HEK293 (cell line): ENCODE measurements around the gene SH3RF3.

ENCODE experiments used
- CTCF ChIA-PET: fragments of 350-600 bp; formaldehyde crosslinking; extraction: SDS; loops from one replicate; lab custom pipeline; 2021; ENCODE audit warnings: antibody characterized with exemption; lab: Yijun Ruan, JAX
- POLR2A ChIA-PET: fragments of 300-600 bp; formaldehyde crosslinking; extraction: SDS; loops from one replicate; lab custom pipeline; 2020; ENCODE audit warnings: antibody characterized with exemption, inconsistent platforms; lab: Yijun Ruan, JAX
- H3K27ac ChIP-seq: fragments of 200-500 bp; sonication (Bioruptor generic); 2 replicates; pipeline ENCODE4 v1.5.1; 2014; ENCODE audit warnings: low read depth, low read length, control low read depth, inconsistent platforms; ENCODE audit errors: extremely low read depth
- H3K36me3 ChIP-seq, 2 experiments: fragments of 200-500 bp in 1 of 2; sonication (Bioruptor generic) in 1 of 2; 1 replicate in 1 of 2; 2 replicates in 1 of 2; pipeline ENCODE4 v1.5.1; 2014 to 2017; ENCODE audit warnings: inconsistent platforms in 2 of 2, low read length in 2 of 2; ENCODE audit not compliant: control insufficient read depth in 2 of 2, insufficient read depth in 1 of 2
- H3K4me1 ChIP-seq: fragments of 200-500 bp; sonication (Bioruptor generic); 2 replicates; pipeline ENCODE4 v1.5.1; 2014; ENCODE audit warnings: mild to moderate bottlenecking, low read length, inconsistent platforms; ENCODE audit not compliant: control insufficient read depth, insufficient read depth
- H3K4me3 ChIP-seq: 2 replicates; pipeline ENCODE4 v1.5.1; 2011; ENCODE audit warnings: low read depth, mild to moderate bottlenecking, control low read depth, low read length, moderate library complexity
- H3K9me3 ChIP-seq: fragments of 200-500 bp; sonication (Bioruptor generic); 2 replicates; pipeline ENCODE4 v1.5.1; 2014; ENCODE audit warnings: low read depth, low read length, inconsistent platforms; ENCODE audit not compliant: control insufficient read depth, insufficient read depth
- GFI1B ChIP-seq: fragments of 450-650 bp; formaldehyde crosslinking; IDR thresholded peaks from 2 replicates; pipeline ENCODE4 v1.5.1; 2016; ENCODE audit warnings: missing biosample characterization, missing genetic modification characterization
- GLI2 ChIP-seq: fragments of 450-650 bp; formaldehyde crosslinking; IDR thresholded peaks from 2 replicates; pipeline ENCODE4; 2017; ENCODE audit warnings: missing biosample characterization, missing genetic modification characterization, low read depth, borderline replicate concordance
- PBX3 ChIP-seq: sonication (generic); formaldehyde crosslinking; IDR thresholded peaks from 2 replicates; pipeline ENCODE4 v1.8.1; 2022; ENCODE audit warnings: mild to moderate bottlenecking, moderate library complexity, missing genetic modification reagents
- PRDM10 ChIP-seq: fragments of 450-650 bp; formaldehyde crosslinking; IDR thresholded peaks from 2 replicates; pipeline ENCODE4 v1.5.1; 2016; ENCODE audit warnings: missing biosample characterization, missing genetic modification characterization
- REST ChIP-seq: fragments of 450-650 bp; formaldehyde crosslinking; IDR thresholded peaks from 2 replicates; pipeline ENCODE4 v1.5.1; 2016; ENCODE audit warnings: missing biosample characterization, missing genetic modification characterization
- SALL2 ChIP-seq: fragments of 450-650 bp; formaldehyde crosslinking; IDR thresholded peaks from 2 replicates; pipeline ENCODE4 v1.5.0; 2017; ENCODE audit warnings: missing biosample characterization, mild to moderate bottlenecking, missing genetic modification characterization, borderline replicate concordance
- YY1 ChIP-seq: fragments of 450-650 bp; formaldehyde crosslinking; IDR thresholded peaks from 2 replicates; pipeline ENCODE4 v1.5.1; 2018; ENCODE audit warnings: missing biosample characterization, missing genetic modification characterization
- ZBTB8A ChIP-seq: fragments of 450-650 bp; formaldehyde crosslinking; IDR thresholded peaks from 2 replicates; pipeline ENCODE4 v1.5.1; 2016; ENCODE audit warnings: missing biosample characterization, missing genetic modification characterization
- ZNF10 ChIP-seq: fragments of 450-650 bp; formaldehyde crosslinking; IDR thresholded peaks from 2 replicates; pipeline ENCODE4 v1.5.1; 2017; ENCODE audit warnings: missing biosample characterization, missing genetic modification characterization
- ZNF146 ChIP-seq: fragments of 450-650 bp; formaldehyde crosslinking; IDR thresholded peaks from 2 replicates; pipeline ENCODE4 v1.5.1; 2016; ENCODE audit warnings: missing biosample characterization, missing genetic modification characterization
- ZNF157 ChIP-seq: fragments of 450-650 bp; formaldehyde crosslinking; IDR thresholded peaks from 2 replicates; pipeline ENCODE4 v1.5.1; 2016; ENCODE audit warnings: missing biosample characterization, missing genetic modification characterization
- ZNF211 ChIP-seq: fragments of 450-650 bp; formaldehyde crosslinking; IDR thresholded peaks from 2 replicates; pipeline ENCODE4 v1.5.1; 2016; ENCODE audit warnings: low read depth, missing biosample characterization, missing genetic modification characterization
- ZNF280C ChIP-seq: fragments of 450-650 bp; formaldehyde crosslinking; IDR thresholded peaks from 2 replicates; pipeline ENCODE4 v1.5.1; 2016; ENCODE audit warnings: missing biosample characterization, missing genetic modification characterization
- ZNF362 ChIP-seq: fragments of 450-650 bp; formaldehyde crosslinking; IDR thresholded peaks from 2 replicates; pipeline ENCODE4 v1.5.1; 2016; ENCODE audit warnings: missing biosample characterization, missing genetic modification characterization
- ZNF513 ChIP-seq: fragments of 450-650 bp; IDR thresholded peaks from 2 replicates; pipeline ENCODE4 v1.5.1; 2018; ENCODE audit warnings: missing biosample characterization, missing genetic modification characterization
- ZNF560 ChIP-seq: fragments of 450-650 bp; formaldehyde crosslinking; IDR thresholded peaks from 2 replicates; pipeline ENCODE4 v1.5.1; 2017; ENCODE audit warnings: missing biosample characterization, missing genetic modification characterization, borderline replicate concordance
- ZNF660 ChIP-seq: fragments of 450-650 bp; IDR thresholded peaks from 2 replicates; pipeline ENCODE4 v1.5.1; 2018; ENCODE audit warnings: missing biosample characterization, mild to moderate bottlenecking, missing genetic modification characterization
- ZSCAN16 ChIP-seq: fragments of 450-650 bp; formaldehyde crosslinking; IDR thresholded peaks from 2 replicates; pipeline ENCODE4 v1.5.1; 2016; ENCODE audit warnings: missing biosample characterization, missing genetic modification characterization
- ZSCAN30 ChIP-seq: fragments of 450-650 bp; IDR thresholded peaks from 2 replicates; pipeline ENCODE4 v1.5.1; 2018; ENCODE audit warnings: missing biosample characterization, mild to moderate bottlenecking, missing genetic modification characterization, moderate library complexity

The SH3RF3 gene

GRCh38 chr2:109463891-109464290 lies 334.9 kb downstream of the SH3RF3 start:
- Histone ChIP-seq H3K9me3 (no peaks in the 10 kb centered on the region), H3K27ac (no peak overlapping the region), H3K36me3 (peaks cover 0 to 5% of the 10 kb centered on the region in 2 experiments; a peak in 1 of 3 replicates), H3K4me1 (no peaks in the 10 kb centered on the region), H3K4me3 (no peak overlapping the region)
- CTCF ChIA-PET, result no interaction called here
- POLR2A ChIA-PET, result no interaction called here
- no peak for TF ChIP-seq ZNF146 (tag by site-specific recombination)
- no peak for TF ChIP-seq ZBTB8A
- no peak for TF ChIP-seq ZNF157 (tag by site-specific recombination)
- no peak for TF ChIP-seq ZNF211
- no peak for TF ChIP-seq ZSCAN30
- no peak for TF ChIP-seq REST (tag by site-specific recombination)
- no peak for TF ChIP-seq YY1 (tag by site-specific recombination)
- no peak for TF ChIP-seq SALL2
- no peak for TF ChIP-seq ZNF280C (tag by site-specific recombination)
- TF ChIP-seq GLI2 (tag by site-specific recombination), result no peak
- no peak for TF ChIP-seq PRDM10 (tag by site-specific recombination)
- no peak for TF ChIP-seq ZNF362 (tag by site-specific recombination)
- TF ChIP-seq ZNF560 (tag by site-specific recombination), result no peak
- no peak for TF ChIP-seq ZSCAN16 (tag by site-specific recombination)
- no peak for TF ChIP-seq GFI1B (tag by site-specific recombination)
- TF ChIP-seq ZNF513 (tag by site-specific recombination), result no peak
- TF ChIP-seq ZNF660 (tag by site-specific recombination), result no peak
- no peak for TF ChIP-seq ZNF10 (tag by site-specific recombination)
- no peak for TF ChIP-seq PBX3 (CRISPR knock-in tag)
